Astrocyte of the cerebellum (primary cell): ENCODE data around the gene IL19.
A peak's percentile ranks its signal among the peaks of the same experiment; 100 is the strongest.

Experiments
- DNase-seq: peaks from one replicate; pipeline ENCODE4 v3.0.0-alpha.2; 2011; ENCODE audit warnings: low read depth
- H3K4me3 ChIP-seq: 2 replicates; pipeline ENCODE4 v1.5.1; 2011; ENCODE audit warnings: mild to moderate bottlenecking, low read depth, low read length, moderate library complexity
- CTCF ChIP-seq: IDR thresholded peaks from 2 replicates; pipeline ENCODE4 v1.5.1; 2012; ENCODE audit warnings: low read length, low read depth, moderate library complexity, mild to moderate bottlenecking; ENCODE audit errors: missing control alignments
- in situ Hi-C: cut with HindIII; loops from 2 replicates; pipeline ENCODE4 v1.10.0; 2017; ENCODE audit warnings: low sequenced_read_pairs

Gene IL19

GRCh38 chr1:206855859-206856258, 85.3 kb downstream of the IL19 start:
- DNase-seq, result no peak
- no peak overlapping the region for H3K4me3 ChIP-seq
- no peak for TF ChIP-seq CTCF
- in situ Hi-C loops, result no loop called here

GRCh38 chr1:206856674-206857464, 86.3 kb downstream of the IL19 start:
- TF ChIP-seq CTCF, result peak; percentile 40
- DNase-seq, result no peak
- in situ Hi-C loops, result no loop called here
- H3K4me3 ChIP-seq, result no peak overlapping the region

GRCh38 chr1:206859082-206859521, 88.5 kb downstream of the IL19 start:
- in situ Hi-C loops, result no loop called here

GRCh38 chr1:206860165-206860564, 89.6 kb downstream of the IL19 start:
- in situ Hi-C loops, result no loop called here
- no peak for TF ChIP-seq CTCF
- no peak for DNase-seq
- no peak overlapping the region for H3K4me3 ChIP-seq

More at GRCh38 chr1:206859082-206859521, 88.5 kb downstream of the IL19 start:
- DNase-seq, result no peak
- H3K4me3 ChIP-seq, result no peak overlapping the region
- no peak for TF ChIP-seq CTCF

- H3K4me3 ChIP-seq, result no peak overlapping the region
- no peak for DNase-seq
- in situ Hi-C loops, result no loop called here
- no peak for TF ChIP-seq CTCF
Measured at GRCh38 chr1:206863266-206863665, 92.7 kb downstream of the IL19 start.

- in situ Hi-C loops, result no loop called here
- peak; percentile 80 for TF ChIP-seq CTCF
- no peak within 1 kb of the TSS for H3K4me3 ChIP-seq
- DNase-seq, result peak; percentile 49
Measured at GRCh38 chr1:206864939-206865671, 94.5 kb downstream of the IL19 start, which contains the start of gene IL20. TSS of gene IL20 (plus strand) at chr1:206865623. CDS start at chr1:206865853, 230 bp downstream.
